A549 (cell line): ENCODE data around the gene EARS2. TPM values are rescaled to one million over a fixed set of nuclear protein-coding genes. Genes with fewer than 3 reads are reported as not detected.
A peak's percentile ranks its signal among the peaks of the same experiment; 100 is the strongest.

Experiments used
- ATAC-seq, 2 experiments: fragments of 200-7000 bp in 1 of 2; fragments of >200 bp in 1 of 2; cut with Nextera tagmentation in 1 of 2; cut with Tn5 transposase in 1 of 2; 3 replicates each; pipeline versions ENCODE4 v1.8.0 to v1.9.1; 2018 to 2020; ENCODE audit warnings: mild to moderate bottlenecking in 1 of 2, moderate library complexity in 1 of 2
- CTCF ChIA-PET: fragments of 300-600 bp; sonication (Branson Sonifier 250); formaldehyde crosslinking; extraction: SDS; loops from one replicate; lab custom pipeline; 2021; ENCODE audit warnings: antibody characterized with exemption, inconsistent platforms; lab: Yijun Ruan, JAX
- POLR2A ChIA-PET: fragments of 350-600 bp; formaldehyde crosslinking; extraction: SDS; loops from one replicate; lab custom pipeline; 2021; ENCODE audit warnings: antibody characterized with exemption, inconsistent platforms; lab: Yijun Ruan, JAX
- DNase-seq, 2 experiments: peaks; one replicate each; pipeline versions ENCODE4 v3.0.0 to v3.0.0-alpha.2; 2011 to 2016; ENCODE audit warnings: low read depth in 1 of 2, low spot score in 1 of 2
- FAIRE-seq: peaks from 2 replicates; lab custom pipeline; 2011; peaks lifted over from hg19 to GRCh38; lab: Jason Lieb, UNC
- H3K27ac ChIP-seq, 2 experiments: fragments of >200 bp; sonication (Bioruptor Twin); formaldehyde crosslinking; 3 replicates each; pipeline ENCODE4 v1.5.1; 2016 to 2017
- H3K4me1 ChIP-seq: fragments of >200 bp; sonication (Bioruptor Twin); formaldehyde crosslinking; 3 replicates; pipeline ENCODE4 v1.6.1; 2016
- H3K4me2 ChIP-seq: fragments of >200 bp; sonication (Bioruptor Twin); formaldehyde crosslinking; 3 replicates; pipeline ENCODE4 v1.6.1; 2016
- H3K4me3 ChIP-seq: fragments of >200 bp; sonication (Bioruptor Twin); formaldehyde crosslinking; 3 replicates; pipeline ENCODE4 v1.5.1; 2016
- H3K9me3 ChIP-seq: fragments of >200 bp; sonication (Bioruptor Twin); formaldehyde crosslinking; 3 replicates; pipeline ENCODE4 v1.6.1; 2016
- ATOH8 ChIP-seq: fragments of 250-450 bp; sonication (Bioruptor Pico); IDR thresholded peaks from 2 replicates; pipeline ENCODE4 v1.5.0; 2020; ENCODE audit warnings: low read depth, mild to moderate bottlenecking, moderate library complexity
- CBX2 ChIP-seq: fragments of 200-600 bp; sonication (generic); IDR thresholded peaks from 2 replicates; pipeline ENCODE4 v1.6.1; 2016; ENCODE audit warnings: low read depth, mild to moderate bottlenecking, borderline replicate concordance
- CBX8 ChIP-seq: fragments of 200-600 bp; sonication (generic); IDR thresholded peaks from 2 replicates; pipeline ENCODE4 v1.6.1; 2016
- CEBPB ChIP-seq, 2 experiments: fragments of >200 bp in 1 of 2; sonication (Bioruptor Twin) in 1 of 2; formaldehyde crosslinking in 1 of 2; IDR thresholded peaks; 2 replicates each; pipeline ENCODE4 v1.6.1; 2012 to 2016
- CHD2 ChIP-seq: fragments of 150-350 bp; IDR thresholded peaks from 2 replicates; pipeline ENCODE4 v1.6.1; 2014; ENCODE audit warnings: low read length; ENCODE audit not compliant: partially characterized antibody
- CTCF ChIP-seq: fragments of >200 bp; sonication (Bioruptor Twin); formaldehyde crosslinking; IDR thresholded peaks from 3 replicates; pipeline ENCODE4 v1.5.1; 2016
- EHF ChIP-seq: fragments of 250-450 bp; sonication (Bioruptor Pico); IDR thresholded peaks from 2 replicates; pipeline ENCODE4 v1.5.0; 2020; ENCODE audit warnings: mild to moderate bottlenecking
- EHMT2 ChIP-seq: fragments of 200-600 bp; sonication (generic); IDR thresholded peaks from 2 replicates; pipeline ENCODE4 v1.6.1; 2016; ENCODE audit warnings: antibody characterized with exemption, low read depth, mild to moderate bottlenecking, moderate library complexity
- EP300 ChIP-seq, 2 experiments: fragments of >200 bp; sonication (Bioruptor Twin); formaldehyde crosslinking; IDR thresholded peaks; 2 replicates in 1 of 2; 3 replicates in 1 of 2; pipeline ENCODE4 v1.6.1; 2016 to 2017
- ESRRA ChIP-seq: fragments of 150-350 bp; IDR thresholded peaks from 2 replicates; pipeline ENCODE4 v1.6.1; 2014; ENCODE audit warnings: mild to moderate bottlenecking, low read length, borderline replicate concordance
- FOSB ChIP-seq: fragments of 250-450 bp; sonication (Bioruptor Pico); IDR thresholded peaks from 2 replicates; pipeline ENCODE4 v1.5.0; 2020; ENCODE audit warnings: mild to moderate bottlenecking, moderate library complexity
- FOXS1 ChIP-seq: fragments of 250-450 bp; sonication (Bioruptor Pico); IDR thresholded peaks from 2 replicates; pipeline ENCODE4 v1.5.0; 2020; ENCODE audit warnings: mild to moderate bottlenecking, moderate library complexity
- HDAC2 ChIP-seq: fragments of 200-600 bp; sonication (generic); IDR thresholded peaks from 2 replicates; pipeline ENCODE4 v1.6.1; 2016
- HEYL ChIP-seq: fragments of 250-450 bp; sonication (Bioruptor Pico); IDR thresholded peaks from 2 replicates; pipeline ENCODE4 v1.8.0; 2021; ENCODE audit warnings: mild to moderate bottlenecking, moderate library complexity
- HMGXB4 ChIP-seq: fragments of 250-450 bp; sonication (Bioruptor Pico); IDR thresholded peaks from 2 replicates; pipeline ENCODE4 v1.5.0; 2021; ENCODE audit warnings: mild to moderate bottlenecking, moderate library complexity, borderline replicate concordance
- HOXB13 ChIP-seq: fragments of 250-450 bp; sonication (Bioruptor Pico); IDR thresholded peaks from 2 replicates; pipeline ENCODE4 v1.5.0; 2020; ENCODE audit warnings: low read depth, mild to moderate bottlenecking, moderate library complexity
- HOXB5 ChIP-seq: fragments of 250-450 bp; sonication (Bioruptor Pico); IDR thresholded peaks from 2 replicates; pipeline ENCODE4 v1.5.0; 2020; ENCODE audit warnings: mild to moderate bottlenecking, moderate library complexity
- KDM1A ChIP-seq: fragments of 200-600 bp; sonication (generic); IDR thresholded peaks from 2 replicates; pipeline ENCODE4 v1.6.1; 2016; ENCODE audit warnings: low read depth, mild to moderate bottlenecking
- KDM5A ChIP-seq: fragments of 200-600 bp; sonication (generic); IDR thresholded peaks from 2 replicates; pipeline ENCODE4 v1.6.1; 2016; ENCODE audit warnings: antibody characterized with exemption, mild to moderate bottlenecking
- MAX ChIP-seq: IDR thresholded peaks from 2 replicates; pipeline ENCODE4 v1.6.1; 2012
- MAZ ChIP-seq: fragments of 150-350 bp; IDR thresholded peaks from 2 replicates; pipeline ENCODE4 v1.6.1; 2014; ENCODE audit warnings: antibody characterized with exemption, low read depth, low read length, borderline replicate concordance
- MYC ChIP-seq: IDR thresholded peaks from 2 replicates; pipeline ENCODE4 v1.6.1; 2012; ENCODE audit warnings: mild to moderate bottlenecking, inconsistent platforms, low read length, improper control_type of control experiment, borderline replicate concordance
- NPAS2 ChIP-seq: fragments of 250-450 bp; sonication (Bioruptor Pico); IDR thresholded peaks from 2 replicates; pipeline ENCODE4 v1.8.0; 2022; ENCODE audit warnings: mild to moderate bottlenecking, moderate library complexity, borderline replicate concordance
- NR3C1 ChIP-seq: fragments of >200 bp; sonication (Bioruptor Twin); formaldehyde crosslinking; IDR thresholded peaks from 3 replicates; pipeline ENCODE4 v1.6.1; 2017
- PHF8 ChIP-seq: fragments of 200-600 bp; sonication (generic); IDR thresholded peaks from 2 replicates; pipeline ENCODE4 v1.6.1; 2016; ENCODE audit warnings: low read depth, mild to moderate bottlenecking, antibody characterized with exemption, moderate library complexity, borderline replicate concordance
- POLR2A ChIP-seq: IDR thresholded peaks from 2 replicates; pipeline ENCODE4 v1.6.1; 2012; ENCODE audit warnings: mild to moderate bottlenecking, low read length
- RARB ChIP-seq: fragments of 250-450 bp; sonication (Bioruptor Pico); IDR thresholded peaks from 2 replicates; pipeline ENCODE4 v1.8.0; 2021; ENCODE audit warnings: mild to moderate bottlenecking, moderate library complexity
- RFX5 ChIP-seq: fragments of 450-650 bp; IDR thresholded peaks from 2 replicates; pipeline ENCODE4 v1.7.1; 2014; ENCODE audit warnings: antibody characterized with exemption, mild to moderate bottlenecking, moderate library complexity
- RNF2 ChIP-seq: fragments of 200-600 bp; sonication (generic); IDR thresholded peaks from 2 replicates; pipeline ENCODE4 v1.6.1; 2016; ENCODE audit warnings: low read depth, mild to moderate bottlenecking, antibody characterized with exemption, moderate library complexity, borderline replicate concordance
- SMC3 ChIP-seq: fragments of >200 bp; sonication (Bioruptor Twin); formaldehyde crosslinking; IDR thresholded peaks from 3 replicates; pipeline ENCODE4 v1.6.1; 2018; ENCODE audit warnings: inconsistent platforms
- SREBF2 ChIP-seq: fragments of 450-650 bp; IDR thresholded peaks from 2 replicates; pipeline ENCODE4 v1.6.1; 2014; ENCODE audit warnings: mild to moderate bottlenecking, moderate library complexity
- TP53 ChIP-seq: fragments of 250-450 bp; sonication (Bioruptor Pico); IDR thresholded peaks from 2 replicates; pipeline ENCODE4 v1.5.0; 2021; ENCODE audit warnings: mild to moderate bottlenecking, moderate library complexity
- USF2 ChIP-seq: fragments of 450-650 bp; IDR thresholded peaks from 2 replicates; pipeline ENCODE4 v1.6.1; 2014; ENCODE audit warnings: antibody characterized with exemption
- ZFP36 ChIP-seq: fragments of 450-650 bp; IDR thresholded peaks from 2 replicates; pipeline ENCODE4 v1.6.1; 2014; ENCODE audit warnings: borderline replicate concordance; ENCODE audit not compliant: partially characterized antibody
- ZNF302 ChIP-seq: fragments of 250-450 bp; sonication (Bioruptor Pico); IDR thresholded peaks from 2 replicates; pipeline ENCODE4 v1.9.0; 2021; ENCODE audit warnings: inconsistent platforms, mild to moderate bottlenecking, moderate library complexity
- ZSCAN20 ChIP-seq: fragments of 250-450 bp; sonication (Bioruptor Pico); IDR thresholded peaks from 2 replicates; pipeline ENCODE4 v1.8.0; 2022; ENCODE audit warnings: mild to moderate bottlenecking, moderate library complexity
- WGBS: methylation state at CpG from one replicate; pipeline ENCODE4 v1.1.6; 2017; ENCODE audit errors: missing lambda C conversion rate; 5-methylcytosine and 5-hydroxymethylcytosine counted together
- polyA plus RNA-seq, 4 experiments: library from polyadenylated mRNA; depleted of rRNA in 3 of 4; stranded (reverse); fragments of >200 nt; fragmentation: RNase III in 1 of 4; extraction: RNeasy Plus Mini Kit Qiagen cat#74134 plus additional on column Dnase treatment in 1 of 4; gene quantifications; 2 replicates in 3 of 4; 3 replicates in 1 of 4; pipeline ENCODE4 v1.2.3, GENCODE V29; 2011 to 2017

The EARS2 gene
- polyA plus RNA-seq, 2 of the 4 experiments (the other 2 are of a cell fraction): 30.4 to 45.2 TPM

- WGBS: 8% methylated on average over 17 of the region's 67 CpGs
- ATAC-seq: peak; percentile 99
- Histone ChIP-seq H3K4me1 (peaks cover 11% of the 10 kb centered on the region; the same call in 2 of the 3 replicates), H3K4me2 (peak within 1 kb of the TSS; percentile 88), H3K27ac (peak within 1 kb of the TSS; percentile 92 to 99), H3K4me3 (peak within 1 kb of the TSS; percentile 86), H3K9me3 (no peaks in the 10 kb centered on the region)
- ChIA-PET POLR2A (no interaction called here), CTCF (interaction anchor here (0.6 to 2.4 kb wide), 21 partner anchors 8 to 934 kb away, joined by 3 to 14 read pairs (median 4); partner anchors contain the start of genes DCTN5 and PALB2)
- DNase-seq: peak; percentile 73 to 90
- FAIRE-seq: no peak
- TF ChIP-seq SREBF2: no peak
- TF ChIP-seq USF2: no peak
- peak; percentile 53; the same call in 1 of the 2 replicates for TF ChIP-seq EHMT2
- TF ChIP-seq KDM1A: no peak
- TF ChIP-seq CBX8: no peak
- no peak for TF ChIP-seq FOSB (CRISPR knock-in tag)
- TF ChIP-seq TP53 (CRISPR knock-in tag): no peak
- TF ChIP-seq HEYL: 0 out of 2 replicates have a peak, but pooled peaks have one; percentile 34
- TF ChIP-seq RFX5: no peak
- TF ChIP-seq ESRRA: no peak
- no peak for TF ChIP-seq HOXB5
- TF ChIP-seq CBX2: no peak
- TF ChIP-seq ZFP36: no peak
- TF ChIP-seq KDM5A: peak; percentile 91
- TF ChIP-seq RARB (CRISPR knock-in tag): no peak
- TF ChIP-seq HOXB13 (CRISPR knock-in tag): no peak
- TF ChIP-seq FOXS1 (CRISPR knock-in tag): no peak
- TF ChIP-seq MYC: peak; percentile 84
- peak; percentile 66; the same call in 1 of the 2 replicates for TF ChIP-seq HDAC2
- TF ChIP-seq ZNF302 (CRISPR knock-in tag): no peak
- TF ChIP-seq NPAS2: no peak
- TF ChIP-seq CTCF: peak; percentile 87
- peak; percentile 82; the same call in 1 of the 2 replicates for TF ChIP-seq PHF8
- no peak for TF ChIP-seq EP300 (IDR thresholded peaks at IDR 0.05)
- peak; percentile 69 for TF ChIP-seq POLR2A
- no peak for TF ChIP-seq CHD2
- TF ChIP-seq NR3C1: no peak
- TF ChIP-seq SMC3: no peak
- TF ChIP-seq HMGXB4 (CRISPR knock-in tag): no peak
- no peak for TF ChIP-seq ATOH8 (CRISPR knock-in tag)
- peak; percentile 81 for TF ChIP-seq MAX
- TF ChIP-seq MAZ: no peak
- TF ChIP-seq ZSCAN20 (CRISPR knock-in tag): no peak
- TF ChIP-seq CEBPB (IDR thresholded peaks at IDR 0.05): no peak
- no peak for TF ChIP-seq RNF2
- no peak for TF ChIP-seq EHF (CRISPR knock-in tag)
Measured at GRCh38 chr16:23595951-23596720, 39.0 kb upstream of the EARS2 start, which contains the start of gene NDUFAB1. Gene NDUFAB1 (minus strand): TSS chr16:23596316. CDS start chr16:23596290, 26 bp downstream.
